Parathyroid adenoma (tissue), 2 donors: Measurements from ENCODE around the gene HIRA.

Experiments used
- H2AFZ ChIP-seq: fragments of 300-600 bp; sonication (generic); one replicate; pipeline ENCODE4 v1.7.0; 2017; ENCODE audit warnings: antibody characterized with exemption, mild to moderate bottlenecking
- H3K27ac ChIP-seq: fragments of 300-600 bp; sonication (generic); one replicate; pipeline ENCODE4 v1.7.0; 2017
- H3K27me3 ChIP-seq: fragments of 300-600 bp; sonication (generic); one replicate; pipeline ENCODE4 v1.7.0; 2017; ENCODE audit warnings: low read length; ENCODE audit not compliant: control insufficient read depth, insufficient read depth
- H3K36me3 ChIP-seq: fragments of 300-600 bp; sonication (generic); one replicate; pipeline ENCODE4 v1.7.0; 2017; ENCODE audit warnings: low read length; ENCODE audit not compliant: control insufficient read depth, insufficient read depth
- H3K4me1 ChIP-seq: fragments of 300-600 bp; sonication (generic); one replicate; pipeline ENCODE4 v1.7.0; 2017; ENCODE audit warnings: control low read depth
- H3K4me2 ChIP-seq: fragments of 300-600 bp; sonication (generic); one replicate; pipeline ENCODE4 v1.7.0; 2017; ENCODE audit warnings: low read length
- H3K4me3 ChIP-seq: fragments of 300-600 bp; sonication (generic); one replicate; pipeline ENCODE4 v1.7.0; 2017; ENCODE audit warnings: low read depth, low read length
- H3K79me2 ChIP-seq: fragments of 300-600 bp; sonication (generic); one replicate; pipeline ENCODE4 v1.7.0; 2017; ENCODE audit warnings: control low read depth
- H3K9ac ChIP-seq: fragments of 300-600 bp; sonication (generic); one replicate; pipeline ENCODE4 v1.7.0; 2017; ENCODE audit warnings: mild to moderate bottlenecking
- H3K9me3 ChIP-seq: fragments of 300-600 bp; sonication (generic); one replicate; pipeline ENCODE4 v1.7.0; 2017; ENCODE audit warnings: low read length; ENCODE audit not compliant: control insufficient read depth
- TF ChIP-seq, protein P1 (sequence below): fragments of 300-600 bp; sonication (generic); IDR thresholded peaks from one replicate; pipeline ENCODE4 v1.7.0; 2017; ENCODE audit warnings: antibody characterized with exemption, mild to moderate bottlenecking
- donor health status: primary hyperparathyroidism.

The HIRA gene

DNA sequence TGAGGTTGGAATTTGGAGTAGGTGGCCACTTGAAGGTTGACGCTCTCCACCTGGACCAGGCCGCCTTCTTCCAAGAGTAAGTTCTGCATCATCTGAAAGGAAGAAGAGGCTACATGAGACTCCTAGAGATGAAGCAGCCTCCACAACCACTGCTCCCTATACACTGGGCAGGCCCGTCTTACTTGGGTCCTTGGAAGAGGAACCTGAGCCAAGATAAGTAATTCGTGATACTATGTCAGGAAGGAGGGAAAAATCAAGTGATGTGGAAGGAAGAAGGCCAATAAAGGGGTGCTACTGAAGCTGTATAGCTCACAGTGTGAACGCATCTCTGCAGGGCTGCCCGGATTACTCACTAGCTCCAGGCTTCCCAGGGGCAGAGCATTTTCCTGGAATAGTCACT, 36.4 kb upstream of the HIRA start:
- Histone ChIP-seq H3K79me2 (no peaks in the 10 kb centered on the region), H3K27me3 (no peaks in the 10 kb centered on the region), H3K9me3 (no peaks in the 10 kb centered on the region), H3K36me3 (no peaks in the 10 kb centered on the region), H3K9ac (no peak overlapping the region), H3K4me2 (no peak overlapping the region), H2AFZ (no peak overlapping the region), H3K4me3 (no peak overlapping the region), H3K27ac (no peak overlapping the region), H3K4me1 (no peaks in the 10 kb centered on the region)
- TF ChIP-seq, protein P1, sequence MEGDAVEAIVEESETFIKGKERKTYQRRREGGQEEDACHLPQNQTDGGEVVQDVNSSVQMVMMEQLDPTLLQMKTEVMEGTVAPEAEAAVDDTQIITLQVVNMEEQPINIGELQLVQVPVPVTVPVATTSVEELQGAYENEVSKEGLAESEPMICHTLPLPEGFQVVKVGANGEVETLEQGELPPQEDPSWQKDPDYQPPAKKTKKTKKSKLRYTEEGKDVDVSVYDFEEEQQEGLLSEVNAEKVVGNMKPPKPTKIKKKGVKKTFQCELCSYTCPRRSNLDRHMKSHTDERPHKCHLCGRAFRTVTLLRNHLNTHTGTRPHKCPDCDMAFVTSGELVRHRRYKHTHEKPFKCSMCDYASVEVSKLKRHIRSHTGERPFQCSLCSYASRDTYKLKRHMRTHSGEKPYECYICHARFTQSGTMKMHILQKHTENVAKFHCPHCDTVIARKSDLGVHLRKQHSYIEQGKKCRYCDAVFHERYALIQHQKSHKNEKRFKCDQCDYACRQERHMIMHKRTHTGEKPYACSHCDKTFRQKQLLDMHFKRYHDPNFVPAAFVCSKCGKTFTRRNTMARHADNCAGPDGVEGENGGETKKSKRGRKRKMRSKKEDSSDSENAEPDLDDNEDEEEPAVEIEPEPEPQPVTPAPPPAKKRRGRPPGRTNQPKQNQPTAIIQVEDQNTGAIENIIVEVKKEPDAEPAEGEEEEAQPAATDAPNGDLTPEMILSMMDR, result no peak

DNA sequence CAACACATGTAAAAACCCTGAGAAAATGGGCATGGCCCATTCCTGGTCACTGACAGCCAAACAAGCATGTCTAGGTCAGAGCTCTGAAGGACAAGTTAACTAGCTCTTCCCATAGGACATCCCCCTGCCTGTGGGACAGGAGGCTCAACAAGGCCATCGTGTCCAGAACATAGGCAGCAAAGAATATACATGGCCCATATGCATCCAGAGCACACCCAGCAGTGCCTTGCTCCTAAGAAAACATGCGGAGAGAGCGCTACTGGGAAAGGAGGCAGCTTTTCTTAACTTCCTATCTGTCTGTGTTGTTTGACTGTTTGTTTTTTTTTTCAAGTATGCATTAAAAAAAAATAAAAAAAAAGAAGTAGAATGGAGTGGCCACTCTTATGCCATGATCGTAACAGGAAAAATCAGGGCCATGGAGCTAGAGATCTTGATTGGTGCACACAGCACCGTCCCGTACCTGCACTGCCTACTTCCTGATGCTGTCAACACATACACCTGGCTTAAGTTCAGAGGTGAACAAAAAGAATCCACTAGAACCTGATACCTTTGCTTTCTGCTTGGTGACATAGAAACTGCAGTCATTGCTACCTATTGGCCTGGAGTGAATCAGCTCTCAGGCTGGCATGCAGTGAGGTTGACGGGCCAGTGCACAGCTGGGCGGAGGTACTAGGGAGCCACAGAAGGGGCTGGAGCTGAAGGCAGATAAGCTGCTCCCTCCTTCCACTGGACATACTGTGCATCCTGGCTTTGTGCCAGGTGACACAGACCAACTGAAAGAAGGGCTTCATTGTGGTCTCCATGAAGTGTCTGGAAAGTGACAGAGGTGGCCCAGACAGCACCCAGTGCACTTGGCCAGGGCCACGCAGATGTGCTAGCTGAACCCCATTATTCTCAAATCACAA, 35.6 kb upstream of the HIRA start:
- Histone ChIP-seq H3K4me1 (no peaks in the 10 kb centered on the region), H3K4me2 (no peak overlapping the region), H2AFZ (no peak overlapping the region), H3K27me3 (no peaks in the 10 kb centered on the region), H3K9me3 (no peaks in the 10 kb centered on the region), H3K9ac (no peak overlapping the region), H3K79me2 (no peaks in the 10 kb centered on the region), H3K4me3 (no peak overlapping the region), H3K36me3 (no peaks in the 10 kb centered on the region), H3K27ac (no peak overlapping the region)
- TF ChIP-seq, protein P1, result no peak

DNA sequence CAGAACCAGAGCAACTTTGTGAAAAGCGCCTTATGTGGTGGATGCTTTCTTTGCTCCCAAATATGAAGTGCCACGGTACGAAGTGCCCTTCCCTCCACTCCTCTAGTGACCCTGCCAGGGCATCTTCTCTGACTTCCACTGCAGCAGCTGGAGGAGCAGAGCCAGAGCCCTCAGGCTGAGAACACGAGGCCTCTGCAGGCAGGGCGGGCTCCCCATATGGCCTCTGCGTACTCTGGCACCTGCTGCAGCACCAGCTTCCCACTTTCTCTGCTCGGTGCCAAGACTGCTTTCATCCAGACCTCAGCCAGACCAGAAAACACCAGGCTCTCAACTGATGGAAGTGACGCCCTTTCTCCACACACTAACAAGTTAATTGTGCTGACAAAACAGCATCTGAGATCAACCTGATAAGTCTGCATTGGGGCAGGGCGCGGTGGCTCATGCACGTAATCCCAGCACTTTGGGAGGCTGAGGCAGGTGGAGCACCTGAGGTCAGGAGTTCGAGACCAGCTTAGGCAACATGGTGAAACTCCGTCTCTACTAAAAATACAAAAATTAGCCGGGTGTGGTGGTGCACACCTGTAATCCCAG, 34.7 kb upstream of the HIRA start:
- Histone ChIP-seq H3K79me2 (no peaks in the 10 kb centered on the region), H3K9me3 (no peaks in the 10 kb centered on the region), H3K27me3 (no peaks in the 10 kb centered on the region), H3K4me2 (no peak overlapping the region), H3K9ac (no peak overlapping the region), H3K36me3 (no peaks in the 10 kb centered on the region), H3K4me3 (no peak overlapping the region), H2AFZ (no peak overlapping the region), H3K27ac (no peak overlapping the region), H3K4me1 (no peaks in the 10 kb centered on the region)
- TF ChIP-seq, protein P1, result no peak

DNA sequence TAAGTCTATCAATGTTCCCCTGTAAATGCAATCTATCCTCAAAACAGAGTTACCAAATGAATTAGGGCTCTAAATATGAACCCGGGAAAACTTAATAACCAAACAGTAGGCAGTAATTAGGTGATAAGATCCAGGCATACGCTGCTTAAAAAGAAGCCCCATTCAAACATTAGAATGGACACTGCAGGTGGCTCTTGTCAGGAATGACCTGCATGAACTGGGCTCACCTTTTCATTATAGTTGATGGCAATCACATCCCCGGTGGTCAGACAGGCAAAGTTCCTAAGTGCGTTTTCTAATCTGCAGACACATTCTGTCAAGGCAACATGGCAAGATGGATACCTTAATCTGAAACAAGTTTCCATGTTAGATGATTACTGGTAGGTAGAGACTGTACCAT, 33.4 kb upstream of the HIRA start:
- no peaks in the 10 kb centered on the region for H3K27me3 ChIP-seq
- H3K79me2 ChIP-seq, result no peaks in the 10 kb centered on the region
- H3K9ac ChIP-seq, result no peak overlapping the region
- no peaks in the 10 kb centered on the region for H3K9me3 ChIP-seq
- H3K4me2 ChIP-seq, result no peak overlapping the region
- no peaks in the 10 kb centered on the region for H3K36me3 ChIP-seq
- H3K27ac ChIP-seq, result no peak overlapping the region
- TF ChIP-seq, protein P1, result no peak
- no peak overlapping the region for H2AFZ ChIP-seq
- H3K4me3 ChIP-seq, result no peak overlapping the region
- H3K4me1 ChIP-seq, result no peaks in the 10 kb centered on the region
